Measurements from ENCODE around the gene RELCH.

The RELCH gene

GRCh38 chr18:62334120-62334519, 147.1 kb downstream of the RELCH start:
- TF ChIP-seq, protein P1, sequence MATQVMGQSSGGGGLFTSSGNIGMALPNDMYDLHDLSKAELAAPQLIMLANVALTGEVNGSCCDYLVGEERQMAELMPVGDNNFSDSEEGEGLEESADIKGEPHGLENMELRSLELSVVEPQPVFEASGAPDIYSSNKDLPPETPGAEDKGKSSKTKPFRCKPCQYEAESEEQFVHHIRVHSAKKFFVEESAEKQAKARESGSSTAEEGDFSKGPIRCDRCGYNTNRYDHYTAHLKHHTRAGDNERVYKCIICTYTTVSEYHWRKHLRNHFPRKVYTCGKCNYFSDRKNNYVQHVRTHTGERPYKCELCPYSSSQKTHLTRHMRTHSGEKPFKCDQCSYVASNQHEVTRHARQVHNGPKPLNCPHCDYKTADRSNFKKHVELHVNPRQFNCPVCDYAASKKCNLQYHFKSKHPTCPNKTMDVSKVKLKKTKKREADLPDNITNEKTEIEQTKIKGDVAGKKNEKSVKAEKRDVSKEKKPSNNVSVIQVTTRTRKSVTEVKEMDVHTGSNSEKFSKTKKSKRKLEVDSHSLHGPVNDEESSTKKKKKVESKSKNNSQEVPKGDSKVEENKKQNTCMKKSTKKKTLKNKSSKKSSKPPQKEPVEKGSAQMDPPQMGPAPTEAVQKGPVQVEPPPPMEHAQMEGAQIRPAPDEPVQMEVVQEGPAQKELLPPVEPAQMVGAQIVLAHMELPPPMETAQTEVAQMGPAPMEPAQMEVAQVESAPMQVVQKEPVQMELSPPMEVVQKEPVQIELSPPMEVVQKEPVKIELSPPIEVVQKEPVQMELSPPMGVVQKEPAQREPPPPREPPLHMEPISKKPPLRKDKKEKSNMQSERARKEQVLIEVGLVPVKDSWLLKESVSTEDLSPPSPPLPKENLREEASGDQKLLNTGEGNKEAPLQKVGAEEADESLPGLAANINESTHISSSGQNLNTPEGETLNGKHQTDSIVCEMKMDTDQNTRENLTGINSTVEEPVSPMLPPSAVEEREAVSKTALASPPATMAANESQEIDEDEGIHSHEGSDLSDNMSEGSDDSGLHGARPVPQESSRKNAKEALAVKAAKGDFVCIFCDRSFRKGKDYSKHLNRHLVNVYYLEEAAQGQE (IDR thresholded peaks at IDR 0.05; ENCODE audit: insufficient read depth in 1 of 2, low read depth in 2 of 2, low read length in 2 of 2) = no peak
- TF ChIP-seq SIN3A (IDR thresholded peaks at IDR 0.05; ENCODE audit: borderline replicate concordance, insufficient read depth, low read length) = no peak
- no peak for TF ChIP-seq TAF1 (IDR thresholded peaks at IDR 0.05; ENCODE audit: borderline replicate concordance, insufficient read depth, low read length)
- no peak for TF ChIP-seq POLR2AphosphoS5 (IDR thresholded peaks at IDR 0.05; ENCODE audit: low read depth, low read length)
- TF ChIP-seq FOXP2 (optimal IDR thresholded peaks at IDR 0.05; ENCODE audit: borderline replicate concordance, extremely low read depth, extremely low read length, insufficient read depth) = no peak

DNA sequence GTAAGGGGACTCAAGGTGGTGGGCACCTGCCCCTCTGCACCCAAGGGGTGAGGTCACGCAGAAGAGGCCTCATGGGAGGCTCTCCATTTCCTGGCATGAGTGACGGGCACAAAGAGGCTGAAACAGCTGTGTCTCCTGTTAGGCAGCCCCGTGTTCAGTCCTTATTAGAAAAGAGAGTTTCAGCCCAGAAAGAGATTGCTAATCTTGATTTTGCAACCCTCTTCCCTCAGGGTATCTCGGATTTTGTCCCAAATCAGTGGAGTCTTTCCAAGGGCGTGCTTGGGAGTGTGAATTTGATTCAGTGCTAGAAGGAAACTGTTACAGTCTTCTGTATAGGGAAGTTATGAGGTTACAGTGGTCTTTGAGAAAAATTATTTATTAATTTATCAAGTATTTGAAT, 148.4 kb downstream of the RELCH start:
- TF ChIP-seq FOXP2 (optimal IDR thresholded peaks at IDR 0.05; ENCODE audit: borderline replicate concordance, extremely low read depth, extremely low read length, insufficient read depth) = no peak
- no peak for TF ChIP-seq SIN3A (IDR thresholded peaks at IDR 0.05; ENCODE audit: borderline replicate concordance, insufficient read depth, low read length)
- TF ChIP-seq POLR2AphosphoS5 (IDR thresholded peaks at IDR 0.05; ENCODE audit: low read depth, low read length) = no peak
- TF ChIP-seq, protein P1 (IDR thresholded peaks at IDR 0.05; ENCODE audit: insufficient read depth in 1 of 2, low read depth in 2 of 2, low read length in 2 of 2) = no peak
- no peak for TF ChIP-seq TAF1 (IDR thresholded peaks at IDR 0.05; ENCODE audit: borderline replicate concordance, insufficient read depth, low read length)

- TF ChIP-seq POLR2AphosphoS5 (IDR thresholded peaks at IDR 0.05; ENCODE audit: low read depth, low read length) = no peak
- no peak for TF ChIP-seq SIN3A (IDR thresholded peaks at IDR 0.05; ENCODE audit: borderline replicate concordance, insufficient read depth, low read length)
- TF ChIP-seq, protein P1 (IDR thresholded peaks at IDR 0.05; ENCODE audit: insufficient read depth in 1 of 2, low read depth in 2 of 2, low read length in 2 of 2) = no peak
- no peak for TF ChIP-seq FOXP2 (optimal IDR thresholded peaks at IDR 0.05; ENCODE audit: borderline replicate concordance, extremely low read depth, extremely low read length, insufficient read depth)
- TF ChIP-seq TAF1 (IDR thresholded peaks at IDR 0.05; ENCODE audit: borderline replicate concordance, insufficient read depth, low read length) = no peak
These were observed 149.6 kb downstream of the RELCH start for GRCh38 chr18:62336618-62337017.

DNA sequence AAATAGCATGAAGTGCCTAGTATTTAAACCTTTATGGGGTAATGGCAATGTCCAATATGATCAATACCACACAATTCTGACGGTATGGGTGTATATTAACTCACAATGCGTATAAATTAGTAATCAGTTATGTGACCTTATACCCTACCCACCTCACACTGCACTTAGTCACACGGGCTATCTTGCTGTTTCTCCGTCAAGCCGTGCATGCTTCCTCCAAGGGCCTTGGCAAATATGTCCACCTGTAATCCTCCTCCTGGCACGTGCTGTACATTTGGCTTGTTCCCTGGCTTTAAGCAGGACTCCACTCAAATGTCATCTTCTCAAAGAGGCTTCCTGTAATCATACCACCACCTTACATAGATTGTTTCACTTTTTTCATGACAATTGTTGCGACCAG, 150.3 kb downstream of the RELCH start:
- TF ChIP-seq FOXP2 (optimal IDR thresholded peaks at IDR 0.05; ENCODE audit: borderline replicate concordance, extremely low read depth, extremely low read length, insufficient read depth) (no peak), POLR2AphosphoS5 (IDR thresholded peaks at IDR 0.05; ENCODE audit: low read depth, low read length) (no peak), TAF1 (IDR thresholded peaks at IDR 0.05; ENCODE audit: borderline replicate concordance, insufficient read depth, low read length) (no peak)
- TF ChIP-seq, protein P1 (IDR thresholded peaks at IDR 0.05; ENCODE audit: insufficient read depth in 1 of 2, low read depth in 2 of 2, low read length in 2 of 2) = no peak
